Stimulated activated CD4-positive, alpha-beta T cell treated with anti-CD3 and anti-CD28 coated beads, Interleukin-4, amount 100 ng/mL, for 48 hours (primary cell): ENCODE results near the gene PIEZO2.
"Not testable (repeated sequence)": the region's sequence is repeated elsewhere in the genome, so short reads cannot be mapped to it uniquely, and the experiment has no call there.

Experiments used
- DNase-seq, 2 donors: peaks; one replicate each; pipeline ENCODE4 v3.0.0-alpha.2; 2020; ENCODE audit warnings: low read depth in 2 of 2

PIEZO2 gene

GRCh38 chr18:10928011-10928771, 221.2 kb downstream of the PIEZO2 start:
- no peak for DNase-seq

GRCh38 chr18:10927286-10927992, 221.9 kb downstream of the PIEZO2 start:
- DNase-seq = no peak

GRCh38 chr18:10926621-10927161, 222.7 kb downstream of the PIEZO2 start:
- no peak for DNase-seq

GRCh38 chr18:10924290-10924689, 225.1 kb downstream of the PIEZO2 start:
- DNase-seq = no peak

GRCh38 chr18:10923551-10924070, 225.8 kb downstream of the PIEZO2 start:
- DNase-seq = no peak

- DNase-seq = no peak
These were observed 226.2 kb downstream of the PIEZO2 start for GRCh38 chr18:10923141-10923540.

- not testable (repeated sequence) for DNase-seq
These were observed 226.7 kb downstream of the PIEZO2 start for GRCh38 chr18:10922712-10923111.

GRCh38 chr18:10920309-10920708, 229.1 kb downstream of the PIEZO2 start:
- not testable (repeated sequence) for DNase-seq

GRCh38 chr18:10919851-10920250, 229.5 kb downstream of the PIEZO2 start:
- DNase-seq = no peak

- no peak for DNase-seq
These were observed 232.5 kb downstream of the PIEZO2 start for GRCh38 chr18:10916865-10917264.

GRCh38 chr18:10916387-10916786, 233.0 kb downstream of the PIEZO2 start:
- no peak for DNase-seq

GRCh38 chr18:10915748-10916147, 233.6 kb downstream of the PIEZO2 start:
- DNase-seq = not testable (repeated sequence)

GRCh38 chr18:10914610-10915009, 234.8 kb downstream of the PIEZO2 start:
- not testable (repeated sequence) for DNase-seq

- DNase-seq = no peak
These were observed 235.4 kb downstream of the PIEZO2 start for GRCh38 chr18:10913919-10914318.

GRCh38 chr18:10912790-10913545, 236.4 kb downstream of the PIEZO2 start:
- no peak for DNase-seq

GRCh38 chr18:10909724-10910123, 239.6 kb downstream of the PIEZO2 start:
- no peak for DNase-seq

- DNase-seq = no peak
These were observed 240.6 kb downstream of the PIEZO2 start for GRCh38 chr18:10908760-10909159.

- DNase-seq = no peak
These were observed 241.6 kb downstream of the PIEZO2 start for GRCh38 chr18:10907749-10908148.

- no peak for DNase-seq
These were observed 248.0 kb downstream of the PIEZO2 start for GRCh38 chr18:10901329-10901728.

- DNase-seq = no peak
These were observed 248.9 kb downstream of the PIEZO2 start for GRCh38 chr18:10900435-10900834.

GRCh38 chr18:10899481-10899880, 249.9 kb downstream of the PIEZO2 start:
- no peak for DNase-seq

GRCh38 chr18:10898417-10898974, 250.9 kb downstream of the PIEZO2 start:
- no peak for DNase-seq
